HUES6 (cell line): ENCODE measurements around the gene ZNF385A.
A peak's percentile ranks its signal among the peaks of the same experiment; 100 is the strongest.

Experiments used
- H3K27ac ChIP-seq: 2 replicates; pipeline ENCODE4 v1.7.0; 2013; ENCODE audit warnings: low read depth, mild to moderate bottlenecking, low read length, inconsistent platforms
- H3K27me3 ChIP-seq: 2 replicates; pipeline ENCODE4 v1.6.1; 2013; ENCODE audit warnings: low read length; ENCODE audit not compliant: control insufficient read depth, insufficient read depth
- H3K36me3 ChIP-seq: 2 replicates; pipeline ENCODE4 v1.6.1; 2013; ENCODE audit warnings: low read length; ENCODE audit not compliant: control insufficient read depth, insufficient read depth
- H3K4me1 ChIP-seq: 2 replicates; pipeline ENCODE4 v1.6.1; 2013; ENCODE audit warnings: low read length; ENCODE audit not compliant: control insufficient read depth, insufficient read depth
- H3K4me3 ChIP-seq: 2 replicates; pipeline ENCODE4 v1.5.1; 2013; ENCODE audit warnings: low read depth, low read length
- H3K9ac ChIP-seq: one replicate; pipeline ENCODE4 v1.6.1; 2013; ENCODE audit warnings: mild to moderate bottlenecking, low read length
- H3K9me3 ChIP-seq: 2 replicates; pipeline ENCODE4 v1.6.1; 2013; ENCODE audit warnings: low read depth, low read length; ENCODE audit not compliant: control insufficient read depth, insufficient read depth

The ZNF385A gene

DNA sequence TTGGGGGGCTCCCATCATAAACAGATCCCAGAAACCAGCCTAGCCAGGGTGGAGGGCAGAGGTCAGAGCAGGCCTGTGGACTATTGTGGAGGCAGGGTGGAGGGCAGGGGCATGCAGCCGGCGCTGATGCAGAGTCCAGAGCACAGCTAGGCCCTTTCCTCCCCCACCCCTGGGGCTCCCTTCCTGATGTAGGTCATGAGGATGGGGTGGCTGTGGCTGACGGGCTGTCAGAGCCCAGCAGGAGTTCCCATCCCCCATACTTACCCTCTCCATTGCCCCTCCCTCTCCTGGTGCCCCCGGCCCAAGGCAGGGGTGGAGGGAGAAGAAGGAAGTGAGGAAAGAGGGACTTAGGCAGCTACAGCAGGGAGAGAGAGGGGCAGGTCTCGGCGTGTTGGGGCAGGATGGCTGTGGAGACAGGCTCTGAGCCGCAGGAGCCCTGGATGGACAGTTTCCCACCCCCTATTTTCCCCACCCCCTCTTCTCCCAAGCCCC is 5.7 kb upstream of the ZNF385A start:
- no peak overlapping the region for H3K27ac ChIP-seq
- H3K9me3 ChIP-seq: no peaks in the 10 kb centered on the region
- peaks cover 67% of the 10 kb centered on the region for H3K4me1 ChIP-seq
- peak overlapping the region; percentile 86 for H3K4me3 ChIP-seq
- peaks cover 4% of the 10 kb centered on the region; the same call in 1 of the 2 replicates for H3K27me3 ChIP-seq
- no peak overlapping the region for H3K9ac ChIP-seq
- H3K36me3 ChIP-seq: peaks cover 5% of the 10 kb centered on the region; the same call in 1 of the 2 replicates

- Histone ChIP-seq H3K27ac (no peak overlapping the region), H3K4me3 (peak overlapping the region; percentile 86), H3K9me3 (no peaks in the 10 kb centered on the region), H3K27me3 (peaks cover 4% of the 10 kb centered on the region; the same call in 1 of the 2 replicates), H3K9ac (no peak overlapping the region), H3K36me3 (peaks cover under 1% of the 10 kb centered on the region; the same call in 1 of the 2 replicates), H3K4me1 (peaks cover 72% of the 10 kb centered on the region)
Measured at GRCh38 chr12:54389607-54390175, 5.2 kb upstream of the ZNF385A start.

DNA sequence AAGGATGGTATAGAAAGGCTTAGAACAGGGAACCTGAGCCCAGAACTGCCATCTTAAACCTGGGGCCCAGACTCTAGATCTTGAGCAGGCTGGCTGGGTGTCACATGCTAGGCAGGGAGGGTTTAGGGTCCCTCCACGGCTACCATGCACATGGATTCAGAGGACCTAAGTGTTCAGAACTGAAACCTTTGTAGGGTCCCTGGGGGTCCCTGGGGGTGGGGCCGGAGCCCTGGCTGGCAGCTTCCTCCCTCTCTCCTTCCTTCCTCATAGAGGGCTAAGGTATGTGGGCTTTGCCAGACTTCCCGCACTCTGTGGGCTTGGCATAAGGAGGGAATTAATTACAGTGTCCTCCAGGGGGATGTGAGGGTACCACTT is 4.6 kb upstream of the ZNF385A start:
- no peak overlapping the region for H3K4me3 ChIP-seq
- peaks cover 77% of the 10 kb centered on the region for H3K4me1 ChIP-seq
- H3K27me3 ChIP-seq: peaks cover 4% of the 10 kb centered on the region; the same call in 1 of the 2 replicates
- H3K36me3 ChIP-seq: no peaks in the 10 kb centered on the region
- no peak overlapping the region for H3K27ac ChIP-seq
- no peak overlapping the region for H3K9ac ChIP-seq
- H3K9me3 ChIP-seq: no peaks in the 10 kb centered on the region

DNA sequence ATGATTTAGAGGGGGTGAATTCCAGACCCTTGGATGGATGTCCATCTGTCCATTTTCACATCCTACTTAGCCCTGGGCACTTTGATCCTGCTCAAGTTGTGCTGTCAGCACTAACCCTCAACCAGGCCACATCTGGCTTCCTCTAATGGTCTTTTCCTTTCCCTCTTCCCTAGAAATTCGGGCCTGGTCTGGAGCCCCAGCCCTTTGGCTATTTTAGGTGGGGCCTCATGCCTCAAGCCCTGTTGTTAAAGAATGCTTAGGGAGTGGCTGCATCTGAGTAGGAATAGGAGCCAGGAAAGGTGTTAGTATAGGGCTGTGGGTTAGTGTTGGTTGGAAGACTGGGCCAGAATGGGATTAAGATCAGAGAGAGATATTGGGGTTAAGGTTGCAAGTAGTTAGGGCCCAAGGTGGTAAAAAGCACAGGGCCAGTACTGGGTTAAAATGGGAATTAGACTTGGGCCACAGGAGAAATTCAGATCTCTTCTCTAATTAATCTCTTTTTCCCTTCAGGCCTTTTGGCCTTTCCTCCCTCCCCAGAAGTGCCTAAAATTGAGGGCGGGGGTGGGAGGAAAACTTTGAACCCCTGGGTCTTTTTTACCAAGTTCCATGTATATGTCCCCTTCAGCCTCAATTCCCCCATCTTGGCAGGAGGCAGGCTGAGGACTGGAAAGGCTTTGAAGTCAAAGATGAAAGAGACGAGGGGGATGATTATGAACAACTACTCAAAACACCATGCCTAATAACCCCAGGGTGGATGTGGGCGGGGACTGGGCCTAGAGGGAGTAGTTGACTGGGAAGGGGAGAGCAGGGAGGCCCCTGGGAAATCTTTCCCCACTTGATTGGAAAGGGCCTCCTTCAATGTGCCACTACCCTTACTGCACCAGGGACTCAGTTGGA is 4.0 kb upstream of the ZNF385A start:
- Histone ChIP-seq H3K36me3 (0 out of 2 replicates have a peak, but pooled peaks cover 2% of the 10 kb centered on the region), H3K4me1 (peaks cover 73% of the 10 kb centered on the region), H3K4me3 (peak overlapping the region; percentile 4; the same call in 1 of the 2 replicates), H3K9ac (no peak overlapping the region), H3K9me3 (no peaks in the 10 kb centered on the region), H3K27me3 (peaks cover 4% of the 10 kb centered on the region; the same call in 1 of the 2 replicates), H3K27ac (peak overlapping the region; percentile 18; the same call in 1 of the 2 replicates)

GRCh38 chr12:54387114-54387467 is 2.6 kb upstream of the ZNF385A start:
- peaks cover 72% of the 10 kb centered on the region for H3K4me1 ChIP-seq
- peaks cover 9% of the 10 kb centered on the region for H3K36me3 ChIP-seq
- no peak overlapping the region; the same call in 1 of the 2 replicates for H3K27ac ChIP-seq
- peak overlapping the region; percentile 4 for H3K4me3 ChIP-seq
- H3K9me3 ChIP-seq: no peaks in the 10 kb centered on the region
- H3K27me3 ChIP-seq: no peaks in the 10 kb centered on the region
- peak overlapping the region; percentile 29 for H3K9ac ChIP-seq

DNA sequence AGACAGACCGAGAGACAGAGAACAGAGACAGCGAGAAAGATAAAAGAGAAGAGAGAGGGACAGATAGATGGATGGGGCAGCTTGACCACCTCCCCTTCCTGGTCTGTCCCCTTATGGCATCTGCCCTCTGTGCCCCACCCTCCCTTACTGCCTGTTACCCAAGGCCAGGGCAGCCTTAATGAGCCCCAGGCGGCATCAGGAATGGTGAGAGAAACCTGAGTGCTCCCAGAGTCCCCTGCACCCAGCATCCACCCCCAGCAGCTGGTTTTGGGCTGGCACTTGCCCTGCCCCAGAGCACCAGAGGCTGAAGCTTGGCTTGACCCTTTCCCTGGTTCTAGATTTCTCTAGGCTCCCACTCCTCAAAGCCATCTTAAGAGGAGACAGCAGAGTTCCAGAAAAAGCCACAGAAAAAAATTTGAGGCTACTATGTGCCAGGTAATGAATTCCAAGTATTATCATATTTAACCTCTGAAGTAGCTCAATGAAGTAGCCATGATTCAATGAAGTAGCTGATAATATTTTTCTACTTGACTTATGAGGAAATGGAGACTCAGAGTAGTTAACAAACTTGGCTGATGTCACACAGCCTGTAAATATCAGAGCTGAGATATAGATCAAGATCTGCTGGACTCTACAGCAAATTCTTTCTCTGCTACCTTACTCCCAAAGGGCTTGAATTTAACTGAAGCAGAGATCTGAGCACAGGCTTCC is 2.0 kb upstream of the ZNF385A start:
- Histone ChIP-seq H3K4me1 (peaks cover 68% of the 10 kb centered on the region), H3K9ac (peak overlapping the region; percentile 29), H3K4me3 (no peak overlapping the region; the same call in 1 of the 2 replicates)

DNA sequence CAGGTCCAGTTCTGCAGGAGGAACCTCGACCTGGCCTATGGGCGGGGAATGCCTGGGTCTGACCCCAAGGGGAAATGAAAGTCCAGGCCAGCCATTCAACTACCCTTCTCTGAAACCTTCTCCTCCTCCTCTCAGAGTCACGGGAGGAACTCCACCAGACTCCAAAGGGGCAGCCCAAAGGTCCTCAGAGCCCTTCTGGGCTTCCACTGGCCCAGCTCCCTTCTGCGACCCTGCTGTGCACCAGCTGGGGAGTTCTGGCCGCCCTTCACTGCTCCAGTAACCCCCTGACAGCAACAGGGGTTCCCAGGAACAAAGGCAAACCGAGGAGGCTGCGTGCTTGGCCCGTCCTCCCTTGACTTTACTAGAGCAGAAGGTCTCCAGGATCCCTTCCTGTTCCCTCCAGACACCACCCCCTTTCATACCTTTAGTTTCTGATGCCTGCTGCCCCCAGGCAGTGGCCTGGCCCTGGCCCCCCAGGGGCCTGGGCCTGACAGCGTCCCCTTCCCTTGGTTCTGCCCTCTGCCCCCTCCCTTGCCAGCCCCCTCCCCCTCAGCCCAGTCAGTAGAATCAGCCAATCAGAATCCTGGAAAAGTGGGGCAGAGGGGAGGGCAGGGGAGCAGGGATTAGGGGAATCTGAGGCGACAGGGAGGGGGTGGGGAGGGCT is 850 bp upstream of the ZNF385A start:
- peak overlapping the region; percentile 25; the same call in 1 of the 2 replicates for H3K27ac ChIP-seq
- peak overlapping the region; percentile 35 for H3K4me3 ChIP-seq
- peaks cover 9% of the 10 kb centered on the region for H3K36me3 ChIP-seq
- peaks cover 67% of the 10 kb centered on the region for H3K4me1 ChIP-seq
- H3K27me3 ChIP-seq: no peaks in the 10 kb centered on the region
- no peak overlapping the region for H3K9ac ChIP-seq
- H3K9me3 ChIP-seq: no peaks in the 10 kb centered on the region

More for the DNA sequence above, 2.0 kb upstream of the ZNF385A start:
- no peak overlapping the region; the same call in 1 of the 2 replicates for H3K27ac ChIP-seq
- H3K27me3 ChIP-seq: no peaks in the 10 kb centered on the region
- H3K36me3 ChIP-seq: peaks cover 9% of the 10 kb centered on the region
- H3K9me3 ChIP-seq: no peaks in the 10 kb centered on the region

DNA sequence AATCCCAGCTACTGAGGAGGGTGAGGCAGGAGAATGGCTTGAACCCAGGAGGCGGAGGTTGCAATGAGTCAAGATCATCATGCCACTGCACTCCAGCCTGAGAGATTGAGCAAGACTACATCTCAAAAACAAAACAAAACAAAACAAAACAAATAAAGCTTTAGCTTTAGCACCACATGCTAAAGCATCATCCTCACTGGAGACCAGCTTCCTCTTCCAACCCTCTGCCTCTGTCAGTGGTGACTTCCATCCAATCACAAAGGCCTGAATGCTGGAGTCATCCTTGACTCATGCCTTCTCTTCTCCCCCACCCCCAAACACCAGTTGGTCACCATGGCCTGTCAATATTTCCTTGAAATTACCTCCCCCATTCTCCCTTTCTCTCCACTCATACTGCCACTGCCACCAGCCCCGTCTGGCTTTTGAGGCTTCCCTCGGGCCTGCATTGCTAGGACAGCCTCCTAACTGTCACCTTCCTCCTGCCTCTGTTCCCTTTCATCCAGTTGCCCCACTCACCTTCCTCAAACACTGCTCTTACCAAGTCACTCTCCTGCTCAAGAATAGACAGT is 1.4 kb downstream of the ZNF385A start:
- Histone ChIP-seq H3K36me3 (peaks cover 9% of the 10 kb centered on the region), H3K4me3 (no peak overlapping the region), H3K27ac (no peak overlapping the region), H3K4me1 (peaks cover 58% of the 10 kb centered on the region), H3K9ac (no peak overlapping the region), H3K27me3 (peaks cover 6% of the 10 kb centered on the region), H3K9me3 (no peaks in the 10 kb centered on the region)

DNA sequence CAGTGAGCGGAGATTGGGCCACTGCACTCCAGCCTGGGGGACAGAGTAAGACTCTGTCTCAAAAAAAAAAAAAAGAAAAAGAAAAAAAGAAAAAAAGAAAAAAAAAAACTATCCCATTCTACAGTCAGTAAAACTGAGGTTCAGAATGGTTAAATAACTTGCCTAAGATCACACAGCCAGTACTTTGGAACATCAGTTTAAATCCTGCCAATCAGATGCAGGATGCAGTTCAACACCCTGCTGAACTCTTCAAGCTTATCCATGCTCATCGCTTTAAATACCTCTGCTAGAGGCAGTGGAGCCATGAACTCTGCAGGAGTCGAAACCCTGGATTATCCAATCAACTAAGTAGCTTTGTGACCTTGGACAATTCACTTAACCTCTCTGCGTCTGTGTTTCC is 3.4 kb downstream of the ZNF385A start:
- Histone ChIP-seq H3K9ac (no peak overlapping the region), H3K9me3 (no peaks in the 10 kb centered on the region), H3K36me3 (peaks cover 9% of the 10 kb centered on the region), H3K27ac (no peak overlapping the region), H3K4me3 (no peak overlapping the region), H3K27me3 (peaks cover 16% of the 10 kb centered on the region), H3K4me1 (peaks cover 48% of the 10 kb centered on the region)
